Tibial nerve (tissue), 4 donors: ENCODE data around the gene SEM1. TPM values are rescaled to one million over a fixed set of nuclear protein-coding genes. Genes with fewer than 3 reads are reported as not detected.

Experiments
- DNase-seq, 2 donors: peaks; one replicate each; pipeline ENCODE4 v3.0.0-alpha.2; 2019; ENCODE audit warnings: low spot score in 2 of 2
- H3K27ac ChIP-seq, 4 donors: fragments of 200-600 bp; sonication (generic) in 3 of 4; one replicate each; pipeline ENCODE4 v1.5.1; 2017 to 2019; ENCODE audit warnings: mild to moderate bottlenecking in 1 of 4
- H3K27me3 ChIP-seq, 2 donors: fragments of 200-600 bp; sonication (generic) in 1 of 2; one replicate each; pipeline versions ENCODE4 v1.5.1 to v1.6.0; 2017 to 2019
- H3K36me3 ChIP-seq, 3 donors: fragments of 200-600 bp; sonication (generic); one replicate each; pipeline ENCODE4 v1.5.1; 2018 to 2019
- H3K4me1 ChIP-seq, 4 donors: fragments of 200-600 bp; sonication (generic) in 3 of 4; one replicate each; pipeline ENCODE4 v1.5.1; 2017 to 2019
- H3K4me3 ChIP-seq, 4 donors: fragments of 200-600 bp; sonication (generic) in 3 of 4; one replicate each; pipeline ENCODE4 v1.5.1; 2017 to 2019; ENCODE audit warnings: mild to moderate bottlenecking in 1 of 4, moderate library complexity in 1 of 4
- H3K9me3 ChIP-seq, 4 donors: fragments of 200-600 bp; sonication (generic) in 3 of 4; one replicate each; pipeline ENCODE4 v1.5.1; 2017 to 2019
- EP300 ChIP-seq, 2 donors: sonication (generic); formaldehyde crosslinking; IDR thresholded peaks; one replicate each; pipeline ENCODE4 v1.6.1; 2017; ENCODE audit warnings: antibody characterized with exemption in 2 of 2, mild to moderate bottlenecking in 1 of 2
- POLR2A ChIP-seq, 2 donors: fragments of 450-650 bp; IDR thresholded peaks; one replicate each; pipeline ENCODE4 v1.6.1; 2017; ENCODE audit warnings: antibody characterized with exemption in 2 of 2, mild to moderate bottlenecking in 2 of 2, moderate library complexity in 2 of 2
- WGBS, 2 donors: methylation state at CpG; one replicate each; pipeline ENCODE4 v1.1.5; 2018; 5-methylcytosine and 5-hydroxymethylcytosine counted together
- total RNA-seq, 4 donors: library from RNA; depleted of rRNA; stranded (reverse); fragments of >200 nt; gene quantifications; one replicate each; pipeline ENCODE4 v1.1.0, GENCODE V29; 2016
- TF ChIP-seq, protein P1 (sequence below), 5 experiments: fragments of 200-600 bp in 3 of 5; fragments of 450-650 bp in 2 of 5; sonication (generic) in 3 of 5; IDR thresholded peaks; one replicate each; pipeline ENCODE4 v1.5.1; 2016 to 2019; ENCODE audit warnings: antibody characterized with exemption in 5 of 5, mild to moderate bottlenecking in 3 of 5, moderate library complexity in 2 of 5

The SEM1 gene
- total RNA-seq, 4 donors from 2014 or later: 15.1 to 24.3 (median 16.9) TPM

GRCh38 chr7:96739167-96739566 is 29.5 kb upstream of the SEM1 start:
- Histone ChIP-seq H3K4me3 (no peak overlapping the region), H3K27me3 (no peaks in the 10 kb centered on the region), H3K36me3 (no peaks in the 10 kb centered on the region), H3K9me3 (no peaks in the 10 kb centered on the region), H3K27ac (no peak overlapping the region), H3K4me1 (no peaks in the 10 kb centered on the region)
- WGBS, 2 donors: 48 to 54% methylated on average over 1 of the region's 1 CpG
- DNase-seq: no peak
- TF ChIP-seq POLR2A (IDR thresholded peaks at IDR 0.05): no peak
- TF ChIP-seq, protein P1, sequence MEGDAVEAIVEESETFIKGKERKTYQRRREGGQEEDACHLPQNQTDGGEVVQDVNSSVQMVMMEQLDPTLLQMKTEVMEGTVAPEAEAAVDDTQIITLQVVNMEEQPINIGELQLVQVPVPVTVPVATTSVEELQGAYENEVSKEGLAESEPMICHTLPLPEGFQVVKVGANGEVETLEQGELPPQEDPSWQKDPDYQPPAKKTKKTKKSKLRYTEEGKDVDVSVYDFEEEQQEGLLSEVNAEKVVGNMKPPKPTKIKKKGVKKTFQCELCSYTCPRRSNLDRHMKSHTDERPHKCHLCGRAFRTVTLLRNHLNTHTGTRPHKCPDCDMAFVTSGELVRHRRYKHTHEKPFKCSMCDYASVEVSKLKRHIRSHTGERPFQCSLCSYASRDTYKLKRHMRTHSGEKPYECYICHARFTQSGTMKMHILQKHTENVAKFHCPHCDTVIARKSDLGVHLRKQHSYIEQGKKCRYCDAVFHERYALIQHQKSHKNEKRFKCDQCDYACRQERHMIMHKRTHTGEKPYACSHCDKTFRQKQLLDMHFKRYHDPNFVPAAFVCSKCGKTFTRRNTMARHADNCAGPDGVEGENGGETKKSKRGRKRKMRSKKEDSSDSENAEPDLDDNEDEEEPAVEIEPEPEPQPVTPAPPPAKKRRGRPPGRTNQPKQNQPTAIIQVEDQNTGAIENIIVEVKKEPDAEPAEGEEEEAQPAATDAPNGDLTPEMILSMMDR (IDR thresholded peaks at IDR 0.05): no peak
- TF ChIP-seq EP300 (IDR thresholded peaks at IDR 0.05): no peak

DNA sequence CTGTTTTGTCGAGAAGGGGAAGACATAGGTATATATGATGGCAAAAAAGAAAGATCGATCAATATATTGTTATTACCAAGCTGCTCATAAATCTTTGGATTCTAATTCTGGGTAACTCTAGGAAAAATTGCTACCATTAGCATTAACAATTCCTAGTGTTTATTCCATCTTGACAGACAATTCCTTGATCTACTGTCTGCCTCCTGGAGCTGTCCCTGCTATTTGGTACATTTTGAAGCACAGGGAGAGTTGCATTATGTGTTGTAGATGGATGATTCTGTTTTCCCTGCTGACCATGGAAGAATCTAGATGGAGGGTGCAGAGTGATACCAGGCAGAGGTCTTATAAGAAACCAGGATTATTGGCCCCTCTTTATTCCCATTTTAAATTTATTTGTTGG is 29.1 kb upstream of the SEM1 start:
- no peak for DNase-seq
- Histone ChIP-seq H3K27ac (no peak overlapping the region), H3K9me3 (no peaks in the 10 kb centered on the region), H3K4me3 (no peak overlapping the region), H3K4me1 (no peaks in the 10 kb centered on the region), H3K27me3 (no peaks in the 10 kb centered on the region), H3K36me3 (no peaks in the 10 kb centered on the region)
- 91 to 97% methylated on average over 2 of the region's 2 CpGs for WGBS, 2 donors
- no peak for TF ChIP-seq EP300 (IDR thresholded peaks at IDR 0.05)
- TF ChIP-seq POLR2A (IDR thresholded peaks at IDR 0.05): no peak
- TF ChIP-seq, protein P1 (IDR thresholded peaks at IDR 0.05): no peak

- WGBS, 2 donors: 66 to 68% methylated on average over 3 of the region's 3 CpGs
- Histone ChIP-seq H3K27me3 (no peaks in the 10 kb centered on the region), H3K4me1 (no peaks in the 10 kb centered on the region), H3K36me3 (no peaks in the 10 kb centered on the region), H3K27ac (no peak overlapping the region), H3K4me3 (no peak overlapping the region), H3K9me3 (no peaks in the 10 kb centered on the region)
- TF ChIP-seq, protein P1 (IDR thresholded peaks at IDR 0.05): no peak
- TF ChIP-seq EP300 (IDR thresholded peaks at IDR 0.05): no peak
- TF ChIP-seq POLR2A (IDR thresholded peaks at IDR 0.05): no peak
- no peak for DNase-seq
Measured at GRCh38 chr7:96737545-96738050, 28.0 kb upstream of the SEM1 start.

GRCh38 chr7:96734343-96734742 is 24.7 kb upstream of the SEM1 start:
- 75 to 78% methylated on average over 2 of the region's 2 CpGs for WGBS, 2 donors
- TF ChIP-seq POLR2A (IDR thresholded peaks at IDR 0.05): no peak
- TF ChIP-seq EP300 (IDR thresholded peaks at IDR 0.05): no peak
- TF ChIP-seq, protein P1 (IDR thresholded peaks at IDR 0.05): no peak
- DNase-seq: no peak

GRCh38 chr7:96729820-96730219 is 20.2 kb upstream of the SEM1 start:
- no peak for DNase-seq
- WGBS, 2 donors: 85 to 93% methylated on average over 2 of the region's 2 CpGs
- Histone ChIP-seq H3K27ac (no peak overlapping the region), H3K27me3 (no peaks in the 10 kb centered on the region), H3K9me3 (no peaks in the 10 kb centered on the region), H3K4me1 (no peaks in the 10 kb centered on the region), H3K36me3 (no peaks in the 10 kb centered on the region), H3K4me3 (no peak overlapping the region)
- no peak for TF ChIP-seq POLR2A (IDR thresholded peaks at IDR 0.05)
- TF ChIP-seq EP300 (IDR thresholded peaks at IDR 0.05): no peak
- TF ChIP-seq, protein P1 (IDR thresholded peaks at IDR 0.05): no peak

More at GRCh38 chr7:96734343-96734742, 24.7 kb upstream of the SEM1 start:
- Histone ChIP-seq H3K9me3 (no peaks in the 10 kb centered on the region), H3K27ac (no peak overlapping the region), H3K4me3 (no peak overlapping the region), H3K36me3 (no peaks in the 10 kb centered on the region), H3K4me1 (no peaks in the 10 kb centered on the region), H3K27me3 (no peaks in the 10 kb centered on the region)
